ENCODE data around the gene ZNF592. TPM values are rescaled to one million over a fixed set of nuclear protein-coding genes. Genes with fewer than 3 reads are reported as not detected.
A peak's percentile ranks its signal among the peaks of the same experiment; 100 is the strongest.

Gene ZNF592
- total and polyA plus RNA-seq, 3 donors from 2014 or later: 36.7 to 40.8 (median 39.6) TPM

DNA sequence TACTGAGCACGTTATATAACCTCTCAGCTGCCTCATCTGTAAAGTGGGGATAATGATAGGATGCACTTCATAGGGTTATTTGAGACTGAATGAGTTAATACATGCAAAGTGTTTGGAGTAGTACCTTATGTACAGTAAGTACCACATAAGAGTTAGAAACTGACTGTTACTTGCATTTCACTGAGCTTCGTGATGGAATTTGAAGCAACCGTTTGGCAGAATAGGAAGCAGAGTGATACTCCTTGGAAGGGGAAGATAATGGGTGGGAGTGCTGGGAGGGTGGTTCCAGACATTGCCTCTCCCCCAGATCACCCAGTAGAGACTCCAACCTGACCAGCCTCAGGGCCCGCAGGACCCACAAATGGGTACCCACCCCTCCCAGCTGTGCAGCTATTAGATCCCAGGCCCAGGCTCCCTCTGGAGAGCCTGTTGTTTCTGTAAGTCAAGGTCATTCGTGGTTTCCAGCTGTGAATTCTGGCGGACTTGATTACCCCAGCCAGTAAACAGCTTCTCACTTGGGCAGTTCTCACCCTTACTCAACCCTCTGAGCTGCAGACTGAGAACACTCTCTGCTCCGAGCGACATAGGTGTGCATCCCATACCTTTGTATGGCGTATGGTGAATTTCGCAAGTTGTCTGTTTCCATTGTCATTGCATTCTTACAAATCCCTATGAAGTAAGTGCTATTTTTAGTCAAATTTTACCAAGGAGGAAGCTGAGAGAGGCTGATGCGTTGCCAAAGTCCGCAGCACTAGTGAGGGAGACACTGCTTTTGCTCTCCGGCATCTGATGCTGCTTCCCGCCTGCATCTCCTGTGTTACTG lies 79.9 kb downstream of the ZNF592 start:
- WGBS, 2 donors: 40% methylated on average over 13 to 14 of the region's 14 CpGs
- H3K4me1 ChIP-seq: peaks cover 14% of the 10 kb centered on the region
- intact Hi-C loops (cut with DNase I; ENCODE audit: low total_unique reads): no loop called here
- no peaks in the 10 kb centered on the region for H3K27me3 ChIP-seq
- no peaks in the 10 kb centered on the region for H3K36me3 ChIP-seq (ENCODE audit: low read depth, missing control alignments)
- no peak overlapping the region for H3K27ac ChIP-seq
- no peaks in the 10 kb centered on the region for H3K9me3 ChIP-seq
- DNase-seq: peak; percentile 60
- H3K4me3 ChIP-seq: no peak overlapping the region
- TF ChIP-seq POLR2A (IDR thresholded peaks at IDR 0.05): no peak
- TF ChIP-seq, protein P1, sequence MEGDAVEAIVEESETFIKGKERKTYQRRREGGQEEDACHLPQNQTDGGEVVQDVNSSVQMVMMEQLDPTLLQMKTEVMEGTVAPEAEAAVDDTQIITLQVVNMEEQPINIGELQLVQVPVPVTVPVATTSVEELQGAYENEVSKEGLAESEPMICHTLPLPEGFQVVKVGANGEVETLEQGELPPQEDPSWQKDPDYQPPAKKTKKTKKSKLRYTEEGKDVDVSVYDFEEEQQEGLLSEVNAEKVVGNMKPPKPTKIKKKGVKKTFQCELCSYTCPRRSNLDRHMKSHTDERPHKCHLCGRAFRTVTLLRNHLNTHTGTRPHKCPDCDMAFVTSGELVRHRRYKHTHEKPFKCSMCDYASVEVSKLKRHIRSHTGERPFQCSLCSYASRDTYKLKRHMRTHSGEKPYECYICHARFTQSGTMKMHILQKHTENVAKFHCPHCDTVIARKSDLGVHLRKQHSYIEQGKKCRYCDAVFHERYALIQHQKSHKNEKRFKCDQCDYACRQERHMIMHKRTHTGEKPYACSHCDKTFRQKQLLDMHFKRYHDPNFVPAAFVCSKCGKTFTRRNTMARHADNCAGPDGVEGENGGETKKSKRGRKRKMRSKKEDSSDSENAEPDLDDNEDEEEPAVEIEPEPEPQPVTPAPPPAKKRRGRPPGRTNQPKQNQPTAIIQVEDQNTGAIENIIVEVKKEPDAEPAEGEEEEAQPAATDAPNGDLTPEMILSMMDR (IDR thresholded peaks at IDR 0.05): no peak

DNA sequence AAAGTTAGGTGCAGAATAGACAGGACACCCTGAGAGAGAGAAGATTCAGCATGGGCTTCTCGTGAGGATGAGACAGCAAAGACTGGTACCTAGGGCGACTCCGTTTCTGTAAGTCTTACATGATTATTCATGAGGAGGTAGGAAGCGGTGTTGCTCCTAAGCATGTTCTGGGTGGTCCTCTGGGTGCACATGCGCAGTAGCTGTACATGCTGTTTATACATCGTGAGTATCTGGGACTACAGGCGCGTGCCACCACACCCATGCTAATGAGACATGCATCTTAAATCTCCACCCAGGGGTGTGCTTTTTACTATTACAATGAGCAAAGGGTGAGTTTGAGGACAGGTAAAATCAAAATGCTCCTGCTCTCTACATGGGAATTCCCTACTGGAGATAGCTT lies 81.0 kb downstream of the ZNF592 start:
- Histone ChIP-seq H3K36me3 (ENCODE audit: low read depth, missing control alignments) (no peaks in the 10 kb centered on the region), H3K4me3 (no peak overlapping the region), H3K27me3 (no peaks in the 10 kb centered on the region), H3K27ac (no peak overlapping the region), H3K9me3 (no peaks in the 10 kb centered on the region), H3K4me1 (peaks cover 14% of the 10 kb centered on the region)
- WGBS, 2 donors: 91 to 94% methylated on average over 8 of the region's 8 CpGs
- DNase-seq: no peak
- intact Hi-C loops (cut with DNase I; ENCODE audit: low total_unique reads): no loop called here
- TF ChIP-seq, protein P1 (IDR thresholded peaks at IDR 0.05): no peak
- TF ChIP-seq POLR2A (IDR thresholded peaks at IDR 0.05): no peak

DNA sequence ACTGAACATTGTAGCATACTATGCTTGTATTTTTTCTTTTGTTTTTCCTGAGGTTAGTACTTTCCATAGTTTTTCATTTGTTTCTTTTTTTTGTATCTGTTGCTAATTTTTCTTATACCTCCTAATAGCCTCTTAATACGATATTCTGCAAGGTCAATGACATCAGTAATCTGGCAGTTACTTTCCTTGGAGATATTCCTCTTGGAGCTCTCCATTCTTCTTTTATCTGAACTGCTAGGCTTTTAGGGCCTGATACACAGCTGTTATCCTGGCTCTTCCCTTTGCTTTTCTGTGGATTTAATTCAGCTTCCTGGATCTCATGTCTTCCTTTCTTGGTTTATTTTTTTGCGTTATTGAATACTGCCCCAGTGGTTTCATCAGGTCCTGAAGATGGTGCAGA lies 81.6 kb downstream of the ZNF592 start:
- Histone ChIP-seq H3K4me1 (peaks cover 14% of the 10 kb centered on the region), H3K4me3 (no peak overlapping the region), H3K27me3 (no peaks in the 10 kb centered on the region), H3K9me3 (no peaks in the 10 kb centered on the region), H3K27ac (no peak overlapping the region), H3K36me3 (ENCODE audit: low read depth, missing control alignments) (no peaks in the 10 kb centered on the region)
- TF ChIP-seq POLR2A (IDR thresholded peaks at IDR 0.05): no peak
- TF ChIP-seq, protein P1 (IDR thresholded peaks at IDR 0.05): no peak
- DNase-seq: no peak
- WGBS, 2 donors: 48 to 52% methylated on average over 2 of the region's 2 CpGs
- intact Hi-C loops (cut with DNase I; ENCODE audit: low total_unique reads): no loop called here

DNA sequence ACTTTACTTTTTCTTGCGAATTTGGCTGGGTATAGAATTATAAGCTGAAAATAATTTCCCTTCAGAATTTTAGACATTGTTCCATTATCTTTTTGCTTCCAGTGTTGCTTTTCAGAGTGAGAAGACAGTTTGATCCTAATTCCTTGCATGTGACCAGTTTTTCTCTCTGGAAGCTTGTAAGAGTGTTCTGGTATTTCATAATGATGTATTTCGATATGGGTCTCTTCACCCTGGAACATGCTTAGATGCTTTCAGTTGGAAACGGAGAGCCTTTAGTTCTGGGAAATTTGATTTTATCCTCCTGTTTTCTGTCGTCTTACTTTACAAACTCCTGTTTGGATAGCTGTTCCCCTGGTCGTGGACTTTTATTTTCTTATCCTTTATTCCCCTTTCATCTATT lies 82.6 kb downstream of the ZNF592 start:
- DNase-seq: no peak

More for the DNA sequence above, 82.6 kb downstream of the ZNF592 start:
- Histone ChIP-seq H3K27me3 (no peaks in the 10 kb centered on the region), H3K4me1 (peaks cover 14% of the 10 kb centered on the region), H3K9me3 (no peaks in the 10 kb centered on the region), H3K27ac (no peak overlapping the region), H3K4me3 (no peak overlapping the region), H3K36me3 (ENCODE audit: low read depth, missing control alignments) (no peaks in the 10 kb centered on the region)
- intact Hi-C loops (cut with DNase I; ENCODE audit: low total_unique reads): no loop called here
- 86 to 95% methylated on average over 5 of the region's 5 CpGs for WGBS, 2 donors
- TF ChIP-seq POLR2A (IDR thresholded peaks at IDR 0.05): no peak
- TF ChIP-seq, protein P1 (IDR thresholded peaks at IDR 0.05): no peak

Data from testis (tissue), 3 donors.